Liver (tissue), 3 donors: Measurements from ENCODE around the gene CAP2.

Experiments
- ATF3 ChIP-seq: IDR thresholded peaks from 2 replicates; pipeline ENCODE4 v1.6.1; 2016; ENCODE audit warnings: antibody characterized with exemption
- CTCF ChIP-seq: fragments of 150-350 bp; IDR thresholded peaks from 2 replicates; pipeline ENCODE4 v1.5.1; 2017; ENCODE audit warnings: improper control_type of control experiment, low read depth, low read length; ENCODE audit not compliant: missing input control
- FOXA1 ChIP-seq: IDR thresholded peaks from 2 replicates; pipeline ENCODE4 v1.6.1; 2016; ENCODE audit warnings: antibody characterized with exemption
- GABPA ChIP-seq, 2 donors: IDR thresholded peaks in 1 of 2; conservative IDR thresholded peaks in 1 of 2; 2 replicates each; pipeline ENCODE4 v1.6.1; 2016; ENCODE audit warnings: antibody characterized with exemption in 2 of 2, mild to moderate bottlenecking in 1 of 2, moderate library complexity in 1 of 2
- HNF4G ChIP-seq: IDR thresholded peaks from 2 replicates; pipeline ENCODE4 v1.6.1; 2016; ENCODE audit warnings: antibody characterized with exemption
- JUND ChIP-seq, 2 donors: IDR thresholded peaks; 2 replicates each; pipeline ENCODE4 v1.6.1; 2016; ENCODE audit warnings: antibody characterized with exemption in 2 of 2
- MAX ChIP-seq: IDR thresholded peaks from 2 replicates; pipeline ENCODE4 v1.6.1; 2016; ENCODE audit warnings: antibody characterized with exemption
- NR2F2 ChIP-seq: IDR thresholded peaks from 2 replicates; pipeline ENCODE4 v1.6.1; 2016; ENCODE audit warnings: antibody characterized with exemption
- REST ChIP-seq: IDR thresholded peaks from 2 replicates; pipeline ENCODE4 v1.6.1; 2016; ENCODE audit warnings: antibody characterized with exemption, mild to moderate bottlenecking
- RXRA ChIP-seq, 2 donors: IDR thresholded peaks; 2 replicates each; pipeline ENCODE4 v1.6.1; 2017 to 2018; ENCODE audit warnings: antibody characterized with exemption in 2 of 2, mild to moderate bottlenecking in 1 of 2
- TAF1 ChIP-seq: conservative IDR thresholded peaks from 2 replicates; pipeline ENCODE4 v1.6.1; 2016; ENCODE audit warnings: antibody characterized with exemption, mild to moderate bottlenecking
- YY1 ChIP-seq: IDR thresholded peaks from 2 replicates; pipeline ENCODE4 v1.6.1; 2016; ENCODE audit warnings: antibody characterized with exemption, mild to moderate bottlenecking
- donor health status: healthy.
- donor health status: healthy.

- TF ChIP-seq ATF3 (no peak), CTCF (no peak), TAF1 (no peak), REST (no peak), FOXA1 (no peak), RXRA (IDR thresholded peaks at IDR 0.05) (no peak), YY1 (no peak), GABPA (IDR thresholded peaks at IDR 0.05 in 1 of 2, conservative IDR thresholded peaks at IDR 0.05 in 1 of 2) (no peak), JUND (IDR thresholded peaks at IDR 0.05) (no peak), HNF4G (no peak), NR2F2 (no peak), MAX (no peak)
Observed at GRCh38 chr6:17439243-17439993, 46.0 kb downstream of the CAP2 start.
